ENCODE data around the gene FAM228A.

The FAM228A gene

GRCh38 chr2:24231461-24231881 lies 56.6 kb downstream of the FAM228A start:
- no peak for DNase-seq

DNA sequence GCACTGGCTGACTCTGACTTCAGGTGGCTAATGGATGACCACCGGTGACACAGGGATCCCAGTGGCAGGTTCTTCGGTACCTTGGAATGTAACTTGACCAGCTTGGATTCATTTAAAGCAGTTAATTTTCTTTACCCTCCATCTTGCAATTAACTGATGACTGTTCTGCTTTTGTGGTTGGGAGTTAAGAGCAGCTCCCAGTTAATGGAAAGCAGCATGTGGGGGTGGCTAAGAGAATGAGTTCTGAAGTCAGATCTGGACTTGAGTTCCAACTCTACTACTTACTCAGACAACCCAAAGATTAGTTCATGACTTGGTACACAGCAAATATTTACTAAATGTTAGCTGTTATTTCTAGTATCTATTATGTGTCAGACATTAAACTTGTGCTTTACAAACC lies 58.5 kb downstream of the FAM228A start:
- DNase-seq = no peak

- no peak for DNase-seq
Observed at GRCh38 chr2:24237313-24237712, 62.5 kb downstream of the FAM228A start.

DNA sequence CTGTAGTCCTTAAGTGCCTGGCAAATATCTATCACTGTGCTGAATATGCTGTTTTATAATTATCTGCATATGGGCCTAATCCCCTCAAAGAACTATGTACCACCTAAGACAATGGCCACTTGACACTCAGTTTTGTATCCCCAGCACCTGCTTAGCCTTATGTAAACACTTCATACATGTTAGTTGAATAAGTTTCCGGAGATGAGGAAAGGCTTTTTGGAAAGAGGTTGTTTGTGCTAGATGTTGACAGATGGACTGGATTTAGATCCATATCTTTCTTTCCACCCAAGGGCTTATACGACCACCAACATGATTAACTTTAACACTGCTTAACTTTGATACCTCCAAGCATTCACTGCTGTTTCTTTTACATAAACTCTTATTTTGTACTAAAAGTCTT lies 63.3 kb downstream of the FAM228A start:
- no peak for DNase-seq

DNA sequence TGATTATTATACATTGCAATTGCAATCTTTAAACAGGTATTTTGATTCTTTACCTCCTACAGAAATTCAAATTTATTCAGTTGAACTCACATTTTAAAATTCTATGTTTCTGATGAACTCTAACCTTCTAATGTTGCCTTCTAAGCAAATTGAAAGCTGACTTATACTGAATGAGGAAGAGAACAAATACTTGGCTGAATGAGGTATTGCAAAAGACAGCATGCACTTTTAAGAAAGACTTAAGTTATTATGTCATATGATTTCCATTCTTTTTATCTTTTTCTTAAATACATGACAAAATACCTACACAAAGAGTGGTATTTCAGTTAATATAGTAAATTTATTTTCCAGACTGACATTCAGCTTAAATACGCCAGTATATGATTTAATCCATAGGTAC lies 64.7 kb downstream of the FAM228A start:
- DNase-seq = no peak

All from NCI-H526 treated with DMSO at 0.1 percent for 48 hours (cell line).